Central memory CD4-positive, alpha-beta T cell (primary cell): ENCODE measurements around the gene PRKAA1.
"Not testable (repeated sequence)": the region's sequence is repeated elsewhere in the genome, so short reads cannot be mapped to it uniquely, and the experiment has no call there.

Source experiments
- DNase-seq: peaks from one replicate; pipeline ENCODE4 v3.0.0; 2022

Gene PRKAA1

GRCh38 chr5:40825461-40826043 lies 27.4 kb upstream of the PRKAA1 start:
- not testable (repeated sequence) for DNase-seq

- DNase-seq: no peak
Measured at GRCh38 chr5:40823459-40823858, 25.3 kb upstream of the PRKAA1 start.

GRCh38 chr5:40813698-40814281 lies 15.6 kb upstream of the PRKAA1 start:
- DNase-seq: no peak

- DNase-seq: no peak
Measured at GRCh38 chr5:40812125-40812524, 14.0 kb upstream of the PRKAA1 start.

DNA sequence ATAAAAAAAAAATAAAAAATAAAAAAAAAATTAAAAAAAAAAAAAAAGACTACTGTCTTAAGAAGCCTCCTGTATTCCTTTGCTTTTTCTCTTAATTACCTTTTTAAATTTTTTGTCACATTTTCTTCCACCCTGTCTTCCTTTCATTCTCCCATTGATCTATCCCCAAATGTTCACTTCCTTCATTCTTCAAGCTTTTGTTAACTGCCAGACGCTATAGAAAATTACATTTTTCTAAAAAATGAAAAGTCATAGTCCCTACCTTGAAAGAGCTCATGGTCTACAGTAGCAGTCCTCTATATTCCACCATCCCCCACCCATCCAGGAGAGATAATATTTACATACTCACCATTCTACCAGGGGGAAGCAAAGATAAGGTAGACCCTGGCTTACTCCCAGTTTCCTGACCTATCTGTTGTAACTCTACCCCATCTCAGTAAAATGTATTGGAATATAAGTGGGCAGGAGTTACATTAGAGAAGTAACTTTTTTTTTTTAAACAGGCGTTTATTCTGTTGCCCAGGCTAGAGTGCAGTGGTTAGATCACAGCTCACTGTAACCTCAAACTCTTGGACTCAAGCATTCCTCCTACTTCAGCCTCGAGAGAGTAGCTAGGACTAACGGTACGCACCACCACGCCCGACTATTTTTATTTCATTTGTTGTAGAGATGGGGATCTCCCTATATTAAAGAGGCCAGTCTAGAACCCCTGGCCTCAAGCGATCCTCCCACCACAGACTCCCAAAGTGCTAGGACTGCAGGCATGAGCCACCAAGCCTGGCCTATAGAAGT lies 3.8 kb upstream of the PRKAA1 start:
- DNase-seq: no peak

DNA sequence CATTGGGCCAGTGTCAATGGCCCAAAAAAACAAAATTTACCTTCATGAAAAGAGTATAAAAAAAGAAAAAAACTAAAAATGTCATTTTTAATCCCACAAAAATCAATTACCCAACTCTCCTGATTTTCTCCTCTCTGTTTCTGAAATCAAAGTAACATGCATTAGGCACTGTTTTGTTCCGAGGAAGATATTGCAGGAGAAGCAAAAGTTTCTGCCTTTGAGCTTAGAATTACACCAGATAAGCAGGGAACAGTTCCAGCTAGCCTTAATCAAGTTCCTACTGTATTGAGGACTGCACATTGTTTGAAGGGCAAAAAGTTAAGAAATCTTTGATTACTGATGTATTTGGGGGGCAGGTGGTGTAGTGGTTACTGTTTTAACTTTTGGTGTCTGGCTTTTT lies 1.1 kb upstream of the PRKAA1 start:
- DNase-seq: no peak

GRCh38 chr5:40798801-40799210 lies 632 bp upstream of the PRKAA1 start:
- no peak for DNase-seq

- peak; percentile 77 for DNase-seq
Measured at GRCh38 chr5:40797273-40798011, 732 bp downstream of the PRKAA1 start.

- DNase-seq: no peak
Measured at GRCh38 chr5:40796487-40796889, 1.7 kb downstream of the PRKAA1 start.

- DNase-seq: not testable (repeated sequence)
Measured at GRCh38 chr5:40794877-40795276, 3.3 kb downstream of the PRKAA1 start.

- DNase-seq: not testable (repeated sequence)
Measured at GRCh38 chr5:40794340-40794739, 3.8 kb downstream of the PRKAA1 start.

- not testable (repeated sequence) for DNase-seq
Measured at GRCh38 chr5:40792691-40793090, 5.5 kb downstream of the PRKAA1 start.

- no peak for DNase-seq
Measured at GRCh38 chr5:40791715-40792139, 6.4 kb downstream of the PRKAA1 start.

- DNase-seq: no peak
Measured at GRCh38 chr5:40790947-40791593, 7.1 kb downstream of the PRKAA1 start.

DNA sequence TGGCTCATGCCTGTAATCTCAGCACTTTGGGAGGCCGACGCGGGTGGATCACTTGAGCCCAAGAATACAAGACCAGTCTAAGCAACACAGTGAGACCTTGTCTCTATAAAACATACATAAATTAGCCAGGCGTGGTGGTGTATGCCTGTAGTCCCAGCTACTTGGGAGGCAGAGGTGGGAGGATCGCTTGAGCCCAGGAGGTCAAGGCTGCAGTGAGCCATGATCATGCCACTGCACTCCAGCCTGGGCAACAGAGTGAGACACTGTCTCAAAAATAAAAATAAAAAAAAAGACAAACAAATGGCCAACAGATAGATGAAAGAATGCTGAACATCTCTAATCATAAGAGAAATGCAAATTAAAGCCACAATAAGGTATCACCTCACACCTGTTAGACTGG lies 9.2 kb downstream of the PRKAA1 start:
- DNase-seq: not testable (repeated sequence)

GRCh38 chr5:40787986-40788385 lies 10.2 kb downstream of the PRKAA1 start:
- no peak for DNase-seq

DNA sequence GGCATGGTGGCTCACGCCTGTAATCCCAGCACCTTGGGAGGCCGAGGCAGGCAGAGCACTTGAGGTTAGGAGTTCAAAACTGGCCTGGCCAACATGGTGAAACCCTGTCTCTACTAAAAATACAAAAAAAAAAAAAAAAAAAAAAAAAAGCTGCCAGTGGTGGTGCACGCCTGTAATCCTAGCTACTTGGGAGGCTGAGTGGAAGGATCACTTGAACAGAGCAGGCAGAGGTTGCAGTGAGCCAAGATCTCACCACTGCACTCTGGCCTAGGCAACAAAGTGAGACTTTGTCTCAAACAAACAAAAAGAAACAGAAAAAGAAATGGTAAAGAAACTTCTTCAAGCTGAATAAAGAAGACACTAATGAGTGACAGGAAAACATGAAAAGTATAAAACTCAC lies 11.5 kb downstream of the PRKAA1 start:
- DNase-seq: not testable (repeated sequence)

- DNase-seq: no peak
Measured at GRCh38 chr5:40784916-40785315, 13.3 kb downstream of the PRKAA1 start.

GRCh38 chr5:40784027-40784653 lies 14.0 kb downstream of the PRKAA1 start:
- no peak for DNase-seq

DNA sequence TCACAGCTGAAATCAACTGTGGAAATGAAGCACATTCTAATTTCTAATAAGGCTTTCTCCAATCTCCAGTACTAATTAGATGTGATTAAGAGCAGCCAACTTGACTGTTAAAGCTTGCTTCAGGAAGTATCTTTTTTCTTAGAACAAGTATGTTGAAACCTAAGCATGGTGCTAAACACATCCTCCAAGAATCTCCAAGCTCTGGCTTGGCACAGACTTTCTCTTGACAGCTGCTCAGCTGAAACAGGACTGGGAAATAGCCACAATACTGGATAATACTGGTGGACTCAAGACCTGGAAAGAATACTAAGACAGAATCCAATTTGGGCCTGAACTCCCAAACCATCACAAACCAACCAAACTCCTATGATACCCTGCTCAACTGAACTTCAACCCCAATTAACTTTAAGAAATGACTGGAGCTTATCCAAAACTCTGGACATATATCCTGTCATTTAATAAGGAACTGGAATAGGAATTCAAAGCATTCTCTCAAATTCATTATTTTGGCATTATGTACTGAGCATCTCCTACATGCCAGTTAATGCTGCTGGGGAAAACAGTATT lies 16.2 kb downstream of the PRKAA1 start:
- DNase-seq: no peak

GRCh38 chr5:40780858-40781257 lies 17.3 kb downstream of the PRKAA1 start:
- DNase-seq: no peak

DNA sequence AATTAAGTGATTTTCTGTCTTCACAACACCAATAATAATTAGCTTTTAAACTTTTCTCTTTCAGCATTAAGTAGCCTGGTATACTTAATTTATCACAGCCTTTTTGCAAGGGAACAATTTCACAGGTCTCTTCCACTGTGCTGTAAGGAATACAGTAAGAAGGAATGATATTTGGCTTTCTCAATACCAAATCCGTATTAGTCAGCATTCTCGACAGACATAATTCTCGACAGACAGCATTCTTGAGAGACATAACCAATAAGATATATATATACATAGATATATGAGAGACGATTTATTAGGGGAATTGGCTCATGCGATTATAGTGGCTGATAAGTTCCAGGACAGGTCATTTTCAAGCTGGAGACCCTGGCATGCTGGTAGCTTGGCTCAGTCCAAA lies 18.0 kb downstream of the PRKAA1 start:
- DNase-seq: no peak
